Left lung (tissue), 10 donors: ENCODE data around the gene PTPRA. TPM values are rescaled to one million over a fixed set of nuclear protein-coding genes. Genes with fewer than 3 reads are reported as not detected.

ENCODE experiments used
- ATAC-seq: fragments of 200-7000 bp; cut with Tn5 transposase; one replicate; pipeline ENCODE4 v1.9.1; 2020; ENCODE audit warnings: moderate library complexity
- DNase-seq, 4 donors: peaks; one replicate each; pipeline ENCODE4 v3.0.0-alpha.2; 2013 to 2020
- H3K27ac ChIP-seq, 2 donors: fragments of 200-600 bp; sonication (generic) in 1 of 2; one replicate each; pipeline versions ENCODE4 v1.5.0 to v1.8.0; 2020 to 2021
- H3K27me3 ChIP-seq, 2 donors: fragments of 200-600 bp; sonication (generic) in 1 of 2; one replicate each; pipeline versions ENCODE4 v1.5.0 to v1.8.0; 2020 to 2021
- H3K36me3 ChIP-seq, 2 donors: fragments of 200-600 bp; sonication (generic) in 1 of 2; one replicate each; pipeline versions ENCODE4 v1.5.0 to v1.8.0; 2020 to 2021
- H3K4me1 ChIP-seq, 2 donors: fragments of 200-600 bp; one replicate each; pipeline ENCODE4 v1.8.0; 2021
- H3K4me3 ChIP-seq, 2 donors: fragments of 200-600 bp; sonication (generic) in 1 of 2; one replicate each; pipeline versions ENCODE4 v1.5.0 to v1.8.0; 2020 to 2021; ENCODE audit warnings: mild to moderate bottlenecking in 1 of 2
- H3K9me3 ChIP-seq, 2 donors: fragments of 200-600 bp; sonication (generic) in 1 of 2; one replicate each; pipeline versions ENCODE4 v1.5.0 to v1.8.0; 2020 to 2021
- CTCF ChIP-seq, 2 donors: fragments of 200-600 bp; sonication (generic) in 1 of 2; IDR thresholded peaks; one replicate each; pipeline versions ENCODE4 v1.5.0 to v1.8.0; 2021; ENCODE audit warnings: antibody characterized with exemption in 2 of 2
- intact Hi-C, 2 donors: fragments of 100-400 bp; cut with DNase I; formaldehyde crosslinking; loops; one replicate each; pipeline versions ENCODE4 v1.11.2 to v1.14.2; 2022
- polyA plus RNA-seq, 6 donors: library from polyadenylated mRNA; unstranded; fragments of 120-200 nt; gene quantifications; one replicate each; pipeline ENCODE4 v1.2.1, GENCODE V29; 2013; ENCODE audit not compliant: insufficient read length in 6 of 6
- total RNA-seq, 2 donors: library from RNA; stranded (reverse); fragmentation: NEBNext Ultra II Directional; extraction: Animal tissue kit (Norgen Biotek cat#: 25700); gene quantifications; one replicate each; pipeline ENCODE4 v1.2.1, GENCODE V29; 2021
- donor health status: DM: no; HTN: yes; CAD: no.
- donor health status: DM: no; HTN: no; CAD: no.

Gene PTPRA
- total and polyA plus RNA-seq, 8 donors = 51.0 to 88.1 (median 78.6) TPM

- Histone ChIP-seq H3K4me1 (peaks cover 3 to 21% of the 10 kb centered on the region in 2 donors), H3K4me3 (no peak overlapping the region), H3K27me3 (no peaks in the 10 kb centered on the region), H3K36me3 (peaks cover 0 to 24% of the 10 kb centered on the region in 2 donors), H3K9me3 (no peaks in the 10 kb centered on the region), H3K27ac (no peak overlapping the region)
- intact Hi-C loops = no loop called here
- ATAC-seq (no peak), DNase-seq (no peak)
- TF ChIP-seq CTCF (IDR thresholded peaks at IDR 0.05) = no peak
Observed at GRCh38 chr20:2836035-2836434, 37.2 kb upstream of the PTPRA start.

- intact Hi-C loops = no loop called here
- H3K4me1 ChIP-seq = peaks cover 6 to 22% of the 10 kb centered on the region in 2 donors
- ATAC-seq (no peak), DNase-seq (no peak)
- H3K27me3 ChIP-seq = no peaks in the 10 kb centered on the region
- no peak for TF ChIP-seq CTCF (IDR thresholded peaks at IDR 0.05)
- peaks cover 0 to 24% of the 10 kb centered on the region in 2 donors for H3K36me3 ChIP-seq
- H3K27ac ChIP-seq = no peak overlapping the region
- H3K9me3 ChIP-seq = no peaks in the 10 kb centered on the region
- no peak overlapping the region for H3K4me3 ChIP-seq
Observed at GRCh38 chr20:2837221-2837960, 35.9 kb upstream of the PTPRA start.

- no peak for TF ChIP-seq CTCF (IDR thresholded peaks at IDR 0.05)
- H3K27me3 ChIP-seq = no peaks in the 10 kb centered on the region
- H3K36me3 ChIP-seq = peaks cover 0 to 24% of the 10 kb centered on the region in 2 donors
- H3K4me1 ChIP-seq = peaks cover 3 to 20% of the 10 kb centered on the region in 2 donors
- H3K9me3 ChIP-seq = no peaks in the 10 kb centered on the region
- no peak for ATAC-seq
- H3K4me3 ChIP-seq = no peak overlapping the region
- intact Hi-C loops = no loop called here
- DNase-seq = no peak
- no peak overlapping the region for H3K27ac ChIP-seq
Observed at GRCh38 chr20:2838170-2838797, 35.0 kb upstream of the PTPRA start.

- DNase-seq = no peak
- Histone ChIP-seq H3K9me3 (no peaks in the 10 kb centered on the region), H3K36me3 (peaks cover 0 to 24% of the 10 kb centered on the region in 2 donors), H3K27ac (no peak overlapping the region), H3K27me3 (no peaks in the 10 kb centered on the region), H3K4me1 (peaks cover 3 to 20% of the 10 kb centered on the region in 2 donors), H3K4me3 (peak overlapping the region in 1 of 2 donors; percentile 89)
- TF ChIP-seq CTCF (IDR thresholded peaks at IDR 0.05) = no peak
- ATAC-seq = no peak
- intact Hi-C loops = no loop called here
Observed at GRCh38 chr20:2838847-2839671, 34.2 kb upstream of the PTPRA start.

GRCh38 chr20:2839732-2840137 lies 33.5 kb upstream of the PTPRA start:
- Histone ChIP-seq H3K4me3 (peak overlapping the region; percentile 89 to 95), H3K36me3 (peaks cover 0 to 24% of the 10 kb centered on the region in 2 donors), H3K27me3 (no peaks in the 10 kb centered on the region), H3K9me3 (no peaks in the 10 kb centered on the region), H3K27ac (peak overlapping the region; percentile 83 to 96), H3K4me1 (peaks cover 3 to 20% of the 10 kb centered on the region in 2 donors)
- no peak for TF ChIP-seq CTCF (IDR thresholded peaks at IDR 0.05)
- ATAC-seq = no peak
- DNase-seq = no peak
- intact Hi-C loops = no loop called here
